K562 (cell line): Measurements from ENCODE around the gene HPCAL1. TPM values are rescaled to one million over a fixed set of nuclear protein-coding genes. Genes with fewer than 3 reads are reported as not detected.

Source experiments
- BCLAF1 ChIP-seq, 2 experiments: fragments of 450-650 bp in 1 of 2; IDR thresholded peaks; 2 replicates each; pipeline ENCODE4 v1.6.1; 2011 to 2017; ENCODE audit warnings: low read depth in 2 of 2, antibody characterized with exemption in 1 of 2, borderline replicate concordance in 1 of 2, low read length in 1 of 2, mild to moderate bottlenecking in 1 of 2, mixed read lengths in 1 of 2; ENCODE audit not compliant: control insufficient read depth in 1 of 2
- CHD1 ChIP-seq: fragments of 200-600 bp; sonication (generic); IDR thresholded peaks from one replicate; pipeline ENCODE4 v1.6.1; 2012; ENCODE audit warnings: mild to moderate bottlenecking, moderate library complexity, low read length, inconsistent platforms
- E2F3 ChIP-seq: fragments of 250-450 bp; sonication (Bioruptor Pico); IDR thresholded peaks from 2 replicates; pipeline ENCODE4 v1.4.0; 2020; ENCODE audit warnings: mild to moderate bottlenecking
- ELF1 ChIP-seq: fragments of 200-800 bp; sonication (Bioruptor generic); IDR thresholded peaks from 2 replicates; pipeline ENCODE4 v1.6.1; 2016; ENCODE audit warnings: missing genetic modification characterization, missing compliant biosample characterization
- FOS ChIP-seq: IDR thresholded peaks from 3 replicates; pipeline ENCODE4 v1.6.1; 2011; ENCODE audit not compliant: insufficient read length; ENCODE audit errors: extremely low read depth
- JUN ChIP-seq, 2 experiments: sonication (generic) in 1 of 2; formaldehyde crosslinking in 1 of 2; IDR thresholded peaks; 2 replicates each; pipeline versions ENCODE4 v1.6.1 to v1.8.0; 2012 to 2022; ENCODE audit warnings: borderline replicate concordance in 2 of 2, mild to moderate bottlenecking in 2 of 2, improper control_type of control experiment in 1 of 2, low read depth in 1 of 2, low read length in 1 of 2, missing genetic modification reagents in 1 of 2
- MXI1 ChIP-seq: IDR thresholded peaks from 2 replicates; pipeline ENCODE4 v1.6.1; 2011; ENCODE audit warnings: low read depth, mild to moderate bottlenecking, improper control_type of control experiment, low read length
- POLR2AphosphoS2 ChIP-seq: IDR thresholded peaks from 2 replicates; pipeline ENCODE4 v1.6.1; 2012; ENCODE audit warnings: low read length, improper control_type of control experiment
- POLR2B ChIP-seq: fragments of 450-650 bp; IDR thresholded peaks from 2 replicates; pipeline ENCODE4 v1.6.1; 2018; ENCODE audit warnings: low read depth; ENCODE audit not compliant: partially characterized antibody
- RNF2 ChIP-seq: sonication (generic); IDR thresholded peaks from 2 replicates; pipeline ENCODE4 v1.6.1; 2016
- TBL1XR1 ChIP-seq, 2 experiments: IDR thresholded peaks; 2 replicates each; pipeline ENCODE4 v1.6.1; 2012; ENCODE audit warnings: improper control_type of control experiment in 2 of 2, low read length in 2 of 2, mild to moderate bottlenecking in 1 of 2
- TCF3 ChIP-seq: sonication (generic); formaldehyde crosslinking; IDR thresholded peaks from 2 replicates; pipeline ENCODE4 v1.4.0; 2020; ENCODE audit warnings: mild to moderate bottlenecking, missing genetic modification reagents
- YY1 ChIP-seq, 3 experiments: IDR thresholded peaks; 2 replicates each; pipeline ENCODE4 v1.6.1; 2011; ENCODE audit warnings: low read length in 2 of 3, mild to moderate bottlenecking in 2 of 3, moderate library complexity in 2 of 3, borderline replicate concordance in 1 of 3, control low read depth in 1 of 3, low read depth in 1 of 3; ENCODE audit not compliant: insufficient read depth in 3 of 3, insufficient replicate concordance in 2 of 3, control insufficient read depth in 1 of 3, insufficient read length in 1 of 3; ENCODE audit errors: extremely low read depth in 1 of 3
- ZBTB8A ChIP-seq: fragments of 450-650 bp; IDR thresholded peaks from 2 replicates; pipeline ENCODE4 v1.6.1; 2018; ENCODE audit warnings: mild to moderate bottlenecking, moderate library complexity; ENCODE audit not compliant: partially characterized antibody
- ZNF384 ChIP-seq: IDR thresholded peaks from 2 replicates; pipeline ENCODE4 v1.6.1; 2012; ENCODE audit warnings: low read depth, low read length, improper control_type of control experiment
- ZNF395 ChIP-seq: fragments of 200-800 bp; sonication (Bioruptor generic); IDR thresholded peaks from 2 replicates; pipeline ENCODE4 v1.6.1; 2017; ENCODE audit warnings: missing genetic modification characterization, missing compliant biosample characterization
- ZNF583 ChIP-seq: fragments of 250-450 bp; sonication (Bioruptor Pico); IDR thresholded peaks from 2 replicates; pipeline ENCODE4 v1.4.0; 2020
- ZNF696 ChIP-seq: fragments of 250-450 bp; sonication (Bioruptor Pico); conservative IDR thresholded peaks from 2 replicates; pipeline ENCODE4 v1.4.0; 2020; ENCODE audit warnings: mild to moderate bottlenecking, moderate library complexity
- ZNF717 ChIP-seq: fragments of 250-450 bp; sonication (Bioruptor Pico); IDR thresholded peaks from 2 replicates; pipeline ENCODE4 v1.5.0; 2021
- polyA plus RNA-seq, 8 experiments: library from polyadenylated mRNA; depleted of rRNA in 4 of 8; stranded (reverse) in 5 of 8; unstranded in 3 of 8; fragments of >200 nt; fragmentation: Nextera tagmentation in 2 of 8; fragmentation: Illumina TruSeq in 1 of 8; extraction: Ambion mirVana in 2 of 8; extraction: Trizol in 1 of 8; gene quantifications; 2 replicates each; pipeline versions ENCODE4 v1.2.1 to v1.2.3, GENCODE V29; 2011 to 2014; ENCODE audit warnings: inconsistent platforms in 1 of 8, missing spikeins in 1 of 8
- total RNA-seq, 7 experiments: library from RNA; depleted of rRNA in 6 of 7; stranded (reverse); fragments of >200 nt in 6 of 7; fragmentation: Illumina TruSeq in 2 of 7; extraction: Trizol in 2 of 7; gene quantifications; 2 replicates each; pipeline versions ENCODE4 v1.2.1 to v1.2.3, GENCODE V29; 2011 to 2021; ENCODE audit warnings: low replicate concordance in 1 of 7
- TF ChIP-seq, protein P1 (sequence below): sonication (generic); IDR thresholded peaks from 2 replicates; pipeline ENCODE4 v1.6.1; 2016

HPCAL1 gene
- total and polyA plus RNA-seq, 9 of the 15 experiments (the other 6 are each of a cell fraction or from before 2014, with no cell fraction given), result 2.7 to 65.5 (median 23.9) TPM

DNA sequence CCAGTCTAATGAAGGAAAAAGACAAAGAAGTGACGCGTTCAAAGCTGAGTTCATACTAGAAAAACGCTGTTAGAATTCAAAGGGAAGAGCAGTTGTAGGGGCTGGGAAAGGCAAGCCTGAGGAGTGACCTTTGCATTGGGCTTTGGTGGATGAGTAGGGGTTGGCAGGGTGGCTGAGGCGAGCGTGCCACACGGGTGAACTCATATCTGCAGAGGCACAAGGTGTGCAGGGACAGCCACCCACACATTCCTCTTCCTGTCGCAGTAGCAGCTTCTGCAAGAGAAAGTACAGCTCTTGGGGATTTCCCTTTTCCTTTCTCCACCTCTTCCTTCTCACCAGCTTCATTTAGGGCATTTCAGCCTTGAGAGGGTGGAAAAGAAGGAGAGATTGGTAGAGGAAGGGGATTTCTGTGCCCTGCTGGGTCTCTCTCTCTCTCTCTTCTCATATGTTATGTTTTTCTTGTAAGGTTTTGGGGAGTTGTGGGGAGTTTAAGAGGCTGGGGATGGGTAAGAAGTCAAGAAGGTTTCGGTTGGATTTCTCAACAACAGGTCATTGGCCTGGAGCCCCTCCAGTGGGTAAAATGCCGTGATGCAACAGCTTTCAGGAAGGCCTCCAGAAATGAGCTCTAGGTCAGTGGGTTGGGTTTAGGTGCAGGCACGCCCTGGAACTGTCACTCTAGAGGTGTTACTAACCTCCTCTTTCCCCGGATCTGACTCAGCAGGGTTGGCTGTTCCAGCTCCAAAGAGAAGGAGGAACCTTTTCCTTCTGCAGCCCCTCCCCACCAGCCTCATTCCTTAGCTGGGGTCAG is 105.3 kb downstream of the HPCAL1 start (continued):
- TF ChIP-seq POLR2B (no peak), ZNF696 (no peak), JUN (IDR thresholded peaks at IDR 0.05; ENCODE audit: borderline replicate concordance, low read depth, low read length) (0 out of 2 replicates have a peak, but pooled peaks have one; percentile 5), JUN (CRISPR knock-in tag; IDR thresholded peaks at IDR 0.05; ENCODE audit: borderline replicate concordance) (no peak), ZNF384 (no peak), BCLAF1 (IDR thresholded peaks at IDR 0.05; ENCODE audit: borderline replicate concordance in 1 of 2, control insufficient read depth in 1 of 2, low read depth in 2 of 2, low read length in 1 of 2) (no peak), ZNF717 (CRISPR knock-in tag) (no peak), ELF1 (tag) (peak; percentile 10; the same call in 1 of the 2 replicates), RNF2 (no peak), YY1 (IDR thresholded peaks at IDR 0.05; ENCODE audit: borderline replicate concordance in 1 of 3, control insufficient read depth in 1 of 3, extremely low read depth in 1 of 3, insufficient read depth in 3 of 3, insufficient read length in 1 of 3, insufficient replicate concordance in 2 of 3, low read depth in 1 of 3, low read length in 2 of 3) (peak in 1 of 3 experiments; percentile 10), CHD1 (no peak), E2F3 (no peak), FOS (no peak), ZBTB8A (no peak), TCF3 (peak; percentile 7; the same call in 1 of the 2 replicates), MXI1 (no peak), ZNF583 (CRISPR knock-in tag) (no peak), POLR2AphosphoS2 (no peak), ZNF395 (no peak), TBL1XR1 (IDR thresholded peaks at IDR 0.05; ENCODE audit: low read length in 2 of 2) (0 out of 4 replicates have a peak, but pooled peaks of 1 of the 2 experiments have one; percentile 37)
- TF ChIP-seq, protein P1, sequence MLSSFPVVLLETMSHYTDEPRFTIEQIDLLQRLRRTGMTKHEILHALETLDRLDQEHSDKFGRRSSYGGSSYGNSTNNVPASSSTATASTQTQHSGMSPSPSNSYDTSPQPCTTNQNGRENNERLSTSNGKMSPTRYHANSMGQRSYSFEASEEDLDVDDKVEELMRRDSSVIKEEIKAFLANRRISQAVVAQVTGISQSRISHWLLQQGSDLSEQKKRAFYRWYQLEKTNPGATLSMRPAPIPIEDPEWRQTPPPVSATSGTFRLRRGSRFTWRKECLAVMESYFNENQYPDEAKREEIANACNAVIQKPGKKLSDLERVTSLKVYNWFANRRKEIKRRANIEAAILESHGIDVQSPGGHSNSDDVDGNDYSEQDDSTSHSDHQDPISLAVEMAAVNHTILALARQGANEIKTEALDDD, result peak; percentile 63; the same call in 1 of the 2 replicates
